ENCODE results near the gene POLR2H.

POLR2H gene

GRCh38 chr3:184361532-184361931 is at the start of gene POLR2H, which contains the start of gene CLCN2:
POLR2H (plus strand) TSS chr3:184361710; CDS start chr3:184363493, 1,783 bp downstream.
CLCN2 (minus strand) TSS chr3:184361605; CDS start chr3:184361479, 126 bp downstream.
- no peak for DNase-seq (ENCODE audit: low read depth, low spot score)

DNA sequence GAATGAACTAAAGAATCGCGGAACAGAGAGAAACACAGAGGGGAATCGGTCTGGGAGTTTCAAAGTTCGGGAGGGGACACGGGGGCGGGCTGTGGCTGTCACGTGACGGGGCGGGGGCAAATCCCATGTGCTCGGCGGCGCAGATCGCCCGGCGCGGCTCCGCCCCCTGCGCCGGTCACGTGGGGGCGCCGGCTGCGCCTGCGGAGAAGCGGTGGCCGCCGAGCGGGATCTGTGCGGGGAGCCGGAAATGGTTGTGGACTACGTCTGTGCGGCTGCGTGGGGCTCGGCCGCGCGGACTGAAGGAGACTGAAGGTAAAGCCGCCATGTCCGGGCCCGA is 47.2 kb upstream of the POLR2H start, which contains the start of gene EIF4G1:
EIF4G1 (plus strand) TSS at position 244 of the 337 bp plus-strand sequence. CDS start 1,191 bp downstream, outside the sequence.
- DNase-seq (ENCODE audit: low read depth, low spot score): peak; percentile 93

GRCh38 chr3:184314700-184315542 is 46.6 kb upstream of the POLR2H start:
- peak; percentile 66 for DNase-seq (ENCODE audit: low read depth, low spot score)

- DNase-seq (ENCODE audit: low read depth, low spot score): no peak
Measured at GRCh38 chr3:184315543-184315867, 46.0 kb upstream of the POLR2H start.

DNA sequence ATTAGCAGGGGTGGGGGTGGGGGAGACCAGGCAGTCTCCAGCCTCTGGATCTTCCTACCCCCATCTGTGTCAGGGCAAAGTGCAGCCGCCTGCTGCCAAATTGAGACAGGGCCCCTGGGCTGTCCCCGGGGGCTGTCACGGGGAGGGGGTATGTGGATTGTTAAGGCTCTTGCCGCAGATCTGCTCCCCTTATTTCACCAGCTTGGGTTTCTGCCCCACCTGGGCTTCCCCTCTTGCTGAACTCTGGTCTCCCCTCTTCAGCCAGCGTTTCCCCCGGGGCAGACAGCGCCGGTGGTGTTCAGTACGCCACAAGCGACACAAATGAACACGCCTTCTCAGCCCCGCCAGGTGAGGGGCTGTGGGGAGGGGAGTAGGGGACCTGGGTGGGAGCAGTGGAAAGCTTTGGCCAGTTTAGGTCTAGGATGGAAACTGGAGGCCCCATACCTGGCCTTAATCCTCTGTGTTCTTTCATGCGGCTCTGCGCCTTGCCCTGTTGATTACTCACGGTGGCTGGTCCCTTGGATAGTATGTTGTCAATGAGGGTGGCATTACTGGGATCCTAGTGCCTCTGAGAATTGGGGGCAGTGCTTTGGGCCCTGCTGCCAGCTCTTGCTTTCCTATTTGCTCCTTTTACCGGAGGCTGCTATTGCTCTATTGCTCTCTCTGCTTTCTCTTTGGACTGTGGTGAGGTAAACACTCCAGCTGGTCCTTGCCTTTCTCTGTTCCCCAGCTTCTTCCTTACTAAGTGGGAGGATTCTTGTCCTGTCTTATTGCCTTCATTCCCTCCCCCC is 45.4 kb upstream of the POLR2H start:
- peak; percentile 22 for DNase-seq (ENCODE audit: low read depth, low spot score)

GRCh38 chr3:184316792-184317191 is 44.7 kb upstream of the POLR2H start:
- DNase-seq (ENCODE audit: low read depth, low spot score): no peak

DNA sequence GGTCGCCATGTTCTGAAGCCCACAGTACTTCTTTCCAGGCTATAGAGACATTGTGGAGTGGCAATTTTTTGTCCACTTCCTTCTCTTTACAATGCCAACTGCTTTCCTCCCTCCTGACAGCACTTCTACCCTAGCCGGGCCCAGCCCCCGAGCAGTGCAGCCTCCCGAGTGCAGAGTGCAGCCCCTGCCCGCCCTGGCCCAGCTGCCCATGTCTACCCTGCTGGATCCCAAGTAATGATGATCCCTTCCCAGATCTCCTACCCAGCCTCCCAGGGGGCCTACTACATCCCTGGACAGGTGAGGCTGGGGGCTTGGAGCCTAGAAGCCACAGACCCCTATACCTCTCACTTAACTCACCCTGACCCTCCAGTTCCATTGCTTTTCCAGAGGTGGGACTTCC is 44.3 kb upstream of the POLR2H start:
- no peak for DNase-seq (ENCODE audit: low read depth, low spot score)

DNA sequence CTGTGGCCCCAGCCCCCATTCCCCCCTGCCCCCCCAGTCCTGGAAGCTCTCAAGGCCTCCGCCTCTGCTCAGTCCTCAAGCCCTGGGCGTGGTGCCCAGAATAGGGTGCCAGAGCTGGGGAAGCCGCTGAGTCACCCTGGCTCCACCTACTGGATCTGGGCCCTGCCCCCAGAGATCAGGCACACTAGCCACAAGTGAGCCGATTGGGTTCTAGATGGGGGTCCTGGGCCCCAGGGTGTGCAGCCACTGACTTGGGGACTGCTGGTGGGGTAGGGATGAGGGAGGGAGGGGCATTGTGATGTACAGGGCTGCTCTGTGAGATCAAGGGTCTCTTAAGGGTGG is 41.4 kb upstream of the POLR2H start:
- no peak for DNase-seq (ENCODE audit: low read depth, low spot score)

GRCh38 chr3:184321666-184322065 is 39.8 kb upstream of the POLR2H start:
- DNase-seq (ENCODE audit: low read depth, low spot score): no peak

GRCh38 chr3:184322731-184323487 is 38.6 kb upstream of the POLR2H start:
- no peak for DNase-seq (ENCODE audit: low read depth, low spot score)

- DNase-seq (ENCODE audit: low read depth, low spot score): no peak
Measured at GRCh38 chr3:184323696-184324095, 37.8 kb upstream of the POLR2H start.

- no peak for DNase-seq (ENCODE audit: low read depth, low spot score)
Measured at GRCh38 chr3:184325269-184325668, 36.2 kb upstream of the POLR2H start.

DNA sequence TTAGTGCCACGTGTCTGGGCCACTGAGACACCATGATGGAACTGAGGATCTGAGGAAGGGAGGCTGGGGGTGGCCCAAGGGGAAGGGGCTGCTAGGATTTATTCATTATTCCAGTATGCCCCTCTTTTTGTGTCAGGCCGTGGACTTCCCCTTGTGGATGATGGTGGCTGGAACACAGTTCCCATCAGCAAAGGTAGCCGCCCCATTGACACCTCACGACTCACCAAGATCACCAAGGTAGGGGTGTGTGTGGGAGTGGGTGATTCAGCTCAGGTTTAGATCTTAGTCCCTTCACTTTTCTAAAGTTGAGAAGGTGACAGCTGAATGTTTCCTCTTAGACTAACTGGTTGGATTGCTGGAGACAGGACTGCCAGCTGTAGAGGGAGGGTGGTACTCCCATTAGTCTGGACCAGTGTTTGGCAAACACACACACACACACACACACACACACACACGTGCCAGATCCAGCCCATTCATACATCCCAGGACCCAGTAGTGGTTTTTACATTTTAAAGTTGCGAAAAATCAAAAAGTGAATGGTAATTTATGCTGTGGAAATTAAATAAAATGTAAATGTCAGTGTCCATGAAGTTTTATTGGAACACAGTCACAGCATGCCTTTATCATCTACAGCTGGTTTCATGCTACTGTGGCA is 35.7 kb upstream of the POLR2H start:
- DNase-seq (ENCODE audit: low read depth, low spot score): no peak

DNA sequence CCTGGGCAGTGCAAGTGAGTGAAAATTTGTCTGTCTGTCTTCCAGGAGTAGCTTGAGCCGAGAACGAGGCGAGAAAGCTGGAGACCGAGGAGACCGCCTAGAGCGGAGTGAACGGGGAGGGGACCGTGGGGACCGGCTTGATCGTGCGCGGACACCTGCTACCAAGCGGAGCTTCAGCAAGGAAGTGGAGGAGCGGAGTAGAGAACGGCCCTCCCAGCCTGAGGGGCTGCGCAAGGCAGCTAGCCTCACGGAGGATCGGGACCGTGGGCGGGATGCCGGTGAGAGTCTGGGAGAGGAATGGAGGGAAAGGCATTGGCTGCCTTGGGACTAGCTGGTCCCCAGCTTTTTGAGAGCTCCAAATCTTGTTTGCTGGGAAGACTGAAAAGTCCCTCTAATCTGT is 34.3 kb upstream of the POLR2H start:
- no peak for DNase-seq (ENCODE audit: low read depth, low spot score)

GRCh38 chr3:184328516-184328915 is 33.0 kb upstream of the POLR2H start:
- DNase-seq (ENCODE audit: low read depth, low spot score): no peak

DNA sequence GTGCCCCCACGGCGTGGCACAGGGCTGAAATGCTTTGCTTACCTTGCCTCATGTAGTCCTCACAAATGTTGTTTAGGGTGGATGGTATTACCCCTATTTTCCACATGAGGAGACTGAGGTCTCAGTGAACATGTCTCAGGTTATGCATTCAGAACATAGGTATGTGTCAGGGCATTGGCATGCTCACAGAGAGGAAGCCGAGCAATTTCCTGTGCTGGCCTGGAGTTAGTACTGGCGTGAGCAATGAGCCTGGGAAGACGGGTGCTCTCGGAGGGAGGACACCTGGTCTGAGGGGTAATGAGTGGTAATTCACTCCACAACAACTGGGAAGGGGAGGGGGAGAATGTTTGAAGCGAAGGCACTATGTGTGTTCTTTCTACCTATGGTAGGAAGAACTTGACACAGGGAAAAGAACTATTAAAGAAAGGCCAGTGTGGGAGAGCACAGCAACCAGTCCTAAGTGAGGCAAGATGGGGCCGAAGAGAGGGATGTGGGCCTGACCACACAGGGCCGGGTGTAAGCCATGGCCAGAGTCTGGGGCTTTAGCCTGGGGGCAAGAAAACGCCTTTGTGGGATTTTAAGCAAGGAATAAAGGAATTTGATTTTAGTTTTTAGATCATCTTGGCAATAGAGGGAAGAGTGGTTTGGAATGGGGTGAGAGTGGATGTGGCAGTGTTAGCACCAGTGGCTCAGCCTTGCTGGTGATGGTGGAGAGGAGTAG is 29.0 kb upstream of the POLR2H start:
- DNase-seq (ENCODE audit: low read depth, low spot score): no peak

DNA sequence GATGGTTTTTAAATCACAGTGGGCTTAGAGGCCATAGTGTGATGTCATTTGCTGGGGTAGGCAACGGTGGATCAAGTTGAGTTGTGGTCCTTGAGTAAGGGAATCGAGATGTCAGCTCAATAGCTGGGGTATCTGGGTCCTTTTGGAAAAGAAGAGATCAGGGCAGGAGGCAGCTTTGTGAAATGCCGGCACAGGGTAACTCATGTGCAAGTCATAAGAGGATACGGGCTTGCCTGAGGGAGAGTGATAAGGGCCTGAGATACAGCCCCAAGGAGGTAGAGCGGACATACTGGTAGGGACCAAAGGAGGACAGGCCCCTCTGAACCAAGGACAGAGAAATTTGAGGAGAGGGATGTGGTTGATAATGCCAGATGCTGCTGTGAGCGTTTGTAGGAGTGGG is 28.3 kb upstream of the POLR2H start:
- DNase-seq (ENCODE audit: low read depth, low spot score): no peak

- DNase-seq (ENCODE audit: low read depth, low spot score): no peak
Measured at GRCh38 chr3:184333700-184334099, 27.8 kb upstream of the POLR2H start.

DNA sequence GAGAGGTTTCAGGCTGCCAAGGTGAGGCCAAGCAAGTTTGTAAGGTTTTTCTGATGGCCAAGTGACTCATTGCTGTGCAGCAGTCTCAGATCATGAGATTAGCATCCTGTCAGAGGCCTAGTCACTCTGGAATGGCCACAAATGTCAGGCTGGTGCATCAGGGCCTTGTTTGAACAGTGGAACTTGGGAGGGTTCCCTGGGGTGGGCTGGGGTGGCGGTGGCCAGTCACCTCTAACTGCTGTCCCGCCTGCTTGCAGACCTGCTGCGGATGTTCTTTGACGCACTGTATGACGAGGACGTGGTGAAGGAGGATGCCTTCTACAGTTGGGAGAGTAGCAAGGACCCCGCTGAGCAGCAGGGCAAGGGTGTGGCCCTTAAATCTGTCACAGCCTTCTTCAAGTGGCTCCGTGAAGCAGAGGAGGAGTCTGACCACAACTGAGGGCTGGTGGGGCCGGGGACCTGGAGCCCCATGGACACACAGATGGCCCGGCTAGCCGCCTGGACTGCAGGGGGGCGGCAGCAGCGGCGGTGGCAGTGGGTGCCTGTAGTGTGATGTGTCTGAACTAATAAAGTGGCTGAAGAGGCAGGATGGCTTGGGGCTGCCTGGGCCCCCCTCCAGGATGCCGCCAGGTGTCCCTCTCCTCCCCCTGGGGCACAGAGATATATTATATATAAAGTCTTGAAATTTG is 26.9 kb upstream of the POLR2H start:
- no peak for DNase-seq (ENCODE audit: low read depth, low spot score)

DNA sequence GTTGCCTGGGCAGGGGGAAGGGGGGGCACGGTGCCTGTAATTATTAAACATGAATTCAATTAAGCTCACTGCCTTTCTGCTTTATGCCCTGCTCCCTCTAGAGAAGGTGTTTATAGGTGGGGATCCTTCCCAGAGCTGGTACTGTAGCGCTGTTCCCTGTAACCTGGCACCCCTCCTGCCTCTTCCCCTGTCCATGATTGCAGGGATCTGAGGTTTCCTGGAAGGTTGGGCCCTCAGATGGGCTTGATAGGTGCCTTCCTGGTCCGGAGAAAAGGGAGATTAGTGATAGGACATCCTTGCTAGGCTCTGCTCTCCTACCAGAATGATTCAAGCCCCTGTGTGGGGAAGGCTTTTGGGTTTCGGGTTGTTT is 26.2 kb upstream of the POLR2H start:
- DNase-seq (ENCODE audit: low read depth, low spot score): no peak

Data from ELF-1 (cell line).